ENCODE results near the gene CACNA2D1. TPM values are rescaled to one million over a fixed set of nuclear protein-coding genes. Genes with fewer than 3 reads are reported as not detected.

The CACNA2D1 gene
- total RNA-seq, 2 experiments from 2014 or later, result not detected

GRCh38 chr7:82211333-82211732, 232.2 kb downstream of the CACNA2D1 start:
- no peaks in the 10 kb centered on the region for H3K27me3 Mint-ChIP-seq

DNA sequence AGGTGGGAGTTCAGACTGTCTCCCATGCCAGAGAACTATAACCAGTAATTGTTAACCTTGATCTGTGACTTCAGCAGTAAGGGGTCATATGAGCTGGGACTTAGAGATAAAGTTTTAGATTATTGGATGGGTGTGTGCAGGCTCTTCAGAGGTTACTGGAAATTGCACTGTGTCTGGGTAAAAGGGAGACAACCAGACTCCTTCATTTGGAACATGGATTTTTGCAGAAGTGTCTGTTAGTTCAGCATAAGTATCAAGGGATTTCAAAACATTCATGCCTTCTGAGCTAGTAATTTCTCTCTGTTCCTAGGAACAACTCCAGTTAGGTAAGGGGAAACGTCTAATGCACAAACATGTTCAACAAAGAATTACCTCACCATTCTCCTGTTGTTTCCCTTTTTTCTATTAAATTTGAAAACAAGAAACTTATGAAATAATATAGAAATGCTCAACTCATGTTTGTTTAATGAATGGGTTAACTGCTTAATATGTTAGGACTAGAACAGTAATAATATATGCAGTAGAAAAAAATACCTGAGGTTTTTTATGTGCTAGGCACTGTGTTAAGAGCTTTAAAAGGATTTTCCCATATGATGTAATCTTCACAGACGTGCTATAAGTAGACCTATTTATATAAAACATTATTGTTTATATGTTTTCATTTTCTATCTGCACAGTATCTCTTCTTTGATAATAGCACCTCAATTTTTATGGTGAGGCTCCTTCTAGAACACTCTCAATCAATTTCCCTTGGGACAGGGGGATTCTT, 233.0 kb downstream of the CACNA2D1 start:
- TF ChIP-seq, protein P1, sequence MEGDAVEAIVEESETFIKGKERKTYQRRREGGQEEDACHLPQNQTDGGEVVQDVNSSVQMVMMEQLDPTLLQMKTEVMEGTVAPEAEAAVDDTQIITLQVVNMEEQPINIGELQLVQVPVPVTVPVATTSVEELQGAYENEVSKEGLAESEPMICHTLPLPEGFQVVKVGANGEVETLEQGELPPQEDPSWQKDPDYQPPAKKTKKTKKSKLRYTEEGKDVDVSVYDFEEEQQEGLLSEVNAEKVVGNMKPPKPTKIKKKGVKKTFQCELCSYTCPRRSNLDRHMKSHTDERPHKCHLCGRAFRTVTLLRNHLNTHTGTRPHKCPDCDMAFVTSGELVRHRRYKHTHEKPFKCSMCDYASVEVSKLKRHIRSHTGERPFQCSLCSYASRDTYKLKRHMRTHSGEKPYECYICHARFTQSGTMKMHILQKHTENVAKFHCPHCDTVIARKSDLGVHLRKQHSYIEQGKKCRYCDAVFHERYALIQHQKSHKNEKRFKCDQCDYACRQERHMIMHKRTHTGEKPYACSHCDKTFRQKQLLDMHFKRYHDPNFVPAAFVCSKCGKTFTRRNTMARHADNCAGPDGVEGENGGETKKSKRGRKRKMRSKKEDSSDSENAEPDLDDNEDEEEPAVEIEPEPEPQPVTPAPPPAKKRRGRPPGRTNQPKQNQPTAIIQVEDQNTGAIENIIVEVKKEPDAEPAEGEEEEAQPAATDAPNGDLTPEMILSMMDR (IDR thresholded peaks at IDR 0.05), result no peak
- DNase-seq (no peak), ATAC-seq (no peak)
- H3K4me1 Mint-ChIP-seq (ENCODE audit: low read depth), result no peaks in the 10 kb centered on the region
- H3K27me3 Mint-ChIP-seq, result no peaks in the 10 kb centered on the region
- no peaks in the 10 kb centered on the region for H3K9me3 Mint-ChIP-seq
- no peak overlapping the region for H3K27ac Mint-ChIP-seq
- ChIA-PET CTCF (no interaction called here), POLR2A (no interaction called here)
- no peaks in the 10 kb centered on the region for H3K36me3 Mint-ChIP-seq (ENCODE audit: low read depth)
- intact Hi-C loops (cut with micrococcal nuclease), result no loop called here
- no peak overlapping the region for H3K4me3 Mint-ChIP-seq

More at GRCh38 chr7:82211333-82211732, 232.2 kb downstream of the CACNA2D1 start:
- H3K9me3 Mint-ChIP-seq, result no peaks in the 10 kb centered on the region
- ChIA-PET CTCF (no interaction called here), POLR2A (no interaction called here)
- no peaks in the 10 kb centered on the region for H3K36me3 Mint-ChIP-seq (ENCODE audit: low read depth)
- H3K4me1 Mint-ChIP-seq (ENCODE audit: low read depth), result no peaks in the 10 kb centered on the region
- TF ChIP-seq, protein P1 (IDR thresholded peaks at IDR 0.05), result no peak
- no peak for ATAC-seq
- intact Hi-C loops (cut with micrococcal nuclease), result no loop called here
- H3K27ac Mint-ChIP-seq, result no peak overlapping the region
- DNase-seq, result no peak
- no peak overlapping the region for H3K4me3 Mint-ChIP-seq

- intact Hi-C loops (cut with micrococcal nuclease), result no loop called here
- DNase-seq (no peak), ATAC-seq (no peak)
- no peak overlapping the region for H3K4me3 Mint-ChIP-seq
- no peak overlapping the region for H3K27ac Mint-ChIP-seq
- no peaks in the 10 kb centered on the region for H3K27me3 Mint-ChIP-seq
- CTCF ChIA-PET, result no interaction called here
- no peaks in the 10 kb centered on the region for H3K9me3 Mint-ChIP-seq
- no peaks in the 10 kb centered on the region for H3K4me1 Mint-ChIP-seq (ENCODE audit: low read depth)
- POLR2A ChIA-PET, result no interaction called here
- H3K36me3 Mint-ChIP-seq (ENCODE audit: low read depth), result no peaks in the 10 kb centered on the region
- TF ChIP-seq, protein P1 (IDR thresholded peaks at IDR 0.05), result no peak
Observed at GRCh38 chr7:82209179-82209747, 234.3 kb downstream of the CACNA2D1 start.

DNA sequence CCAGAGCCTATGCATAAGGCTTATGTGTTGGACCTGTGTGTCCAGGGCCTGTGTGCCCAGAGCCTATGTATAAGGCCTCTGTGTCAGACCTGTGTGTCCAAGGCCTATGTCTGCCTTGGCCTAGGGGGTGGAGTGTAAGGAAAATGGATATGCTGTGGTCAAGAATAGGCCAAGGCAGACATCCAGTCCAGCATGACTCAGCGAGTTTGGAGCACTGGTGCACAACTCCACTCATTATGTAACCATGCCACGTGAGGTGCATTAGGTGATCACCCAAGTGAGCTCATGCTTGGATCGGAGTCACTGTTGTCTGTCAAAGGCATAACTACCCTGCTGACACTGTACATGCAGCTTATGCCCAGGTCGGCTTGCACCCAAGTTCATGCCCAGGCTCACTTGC, 238.9 kb downstream of the CACNA2D1 start:
- no peaks in the 10 kb centered on the region for H3K36me3 Mint-ChIP-seq (ENCODE audit: low read depth)
- ChIA-PET POLR2A (interaction anchor here (0.6 kb wide), 1 partner anchor 81 kb away, joined by 3 read pairs; no protein-coding TSS in a partner anchor), CTCF (no interaction called here)
- H3K4me3 Mint-ChIP-seq, result no peak overlapping the region
- no peaks in the 10 kb centered on the region for H3K4me1 Mint-ChIP-seq (ENCODE audit: low read depth)
- intact Hi-C loops (cut with micrococcal nuclease), result no loop called here
- H3K27ac Mint-ChIP-seq, result no peak overlapping the region
- no peaks in the 10 kb centered on the region for H3K9me3 Mint-ChIP-seq
- TF ChIP-seq, protein P1 (IDR thresholded peaks at IDR 0.05), result no peak
- no peak for DNase-seq
- ATAC-seq, result no peak
- no peaks in the 10 kb centered on the region for H3K27me3 Mint-ChIP-seq

DNA sequence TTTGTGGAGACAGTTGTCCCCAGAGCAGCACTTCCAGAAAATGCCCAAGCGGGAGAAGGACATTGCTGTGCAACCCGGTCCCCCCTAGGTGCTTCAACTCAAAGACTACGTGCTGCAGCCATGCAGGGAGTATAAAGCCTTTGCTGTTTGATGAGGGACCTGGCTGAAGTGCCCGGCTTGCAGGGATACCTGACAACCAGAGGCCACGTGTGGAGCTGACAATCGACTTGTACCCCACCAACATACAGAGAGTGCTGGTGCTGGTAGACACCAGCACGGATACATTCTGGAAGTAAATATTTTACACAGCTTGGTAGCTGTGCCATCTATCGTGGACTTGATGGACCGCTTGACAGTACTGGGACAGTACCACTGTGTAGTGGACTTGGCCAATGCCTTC, 240.6 kb downstream of the CACNA2D1 start:
- POLR2A ChIA-PET, result no interaction called here

More for the DNA sequence above, 240.6 kb downstream of the CACNA2D1 start:
- Mint-ChIP-seq H3K4me3 (no peak overlapping the region), H3K27ac (no peak overlapping the region), H3K27me3 (no peaks in the 10 kb centered on the region), H3K9me3 (no peaks in the 10 kb centered on the region), H3K36me3 (ENCODE audit: low read depth) (no peaks in the 10 kb centered on the region), H3K4me1 (ENCODE audit: low read depth) (no peaks in the 10 kb centered on the region)
- ATAC-seq (no peak), DNase-seq (no peak)
- CTCF ChIA-PET, result no interaction called here
- TF ChIP-seq, protein P1 (IDR thresholded peaks at IDR 0.05), result no peak
- intact Hi-C loops (cut with micrococcal nuclease), result no loop called here
